ENCODE data around the gene STYXL1.
"Not testable (repeated sequence)": the region's sequence is repeated elsewhere in the genome, so short reads cannot be mapped to it uniquely, and the experiment has no call there.

STYXL1 gene

GRCh38 chr7:76040126-76040525 is 7.7 kb downstream of the STYXL1 start:
- no peak for DNase-seq (ENCODE audit: low read depth in 1 of 2, low spot score in 1 of 2)

- DNase-seq (ENCODE audit: low read depth in 1 of 2, low spot score in 1 of 2): no peak
Observed at GRCh38 chr7:76037310-76037709, 10.5 kb downstream of the STYXL1 start.

DNA sequence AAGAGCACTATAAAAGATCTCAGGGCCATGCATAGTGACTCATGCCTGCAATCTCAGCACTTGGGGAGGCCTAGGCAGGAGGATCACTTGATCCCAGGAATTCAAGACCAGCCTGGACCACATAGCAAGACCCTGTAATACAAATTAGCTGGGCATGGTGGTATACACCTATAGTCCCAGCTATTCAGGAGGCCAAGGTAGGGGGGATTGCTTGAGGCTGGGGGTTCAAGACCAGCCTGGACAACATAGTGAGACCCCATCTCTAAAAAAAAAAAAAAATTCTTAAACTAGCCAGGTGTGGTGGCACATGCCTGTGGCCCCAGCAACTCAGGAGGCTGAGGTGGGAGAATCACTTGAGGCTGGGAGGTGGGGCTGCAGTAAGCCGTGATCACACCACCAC is 15.8 kb downstream of the STYXL1 start:
- DNase-seq (ENCODE audit: low read depth in 1 of 2, low spot score in 1 of 2): no peak

DNA sequence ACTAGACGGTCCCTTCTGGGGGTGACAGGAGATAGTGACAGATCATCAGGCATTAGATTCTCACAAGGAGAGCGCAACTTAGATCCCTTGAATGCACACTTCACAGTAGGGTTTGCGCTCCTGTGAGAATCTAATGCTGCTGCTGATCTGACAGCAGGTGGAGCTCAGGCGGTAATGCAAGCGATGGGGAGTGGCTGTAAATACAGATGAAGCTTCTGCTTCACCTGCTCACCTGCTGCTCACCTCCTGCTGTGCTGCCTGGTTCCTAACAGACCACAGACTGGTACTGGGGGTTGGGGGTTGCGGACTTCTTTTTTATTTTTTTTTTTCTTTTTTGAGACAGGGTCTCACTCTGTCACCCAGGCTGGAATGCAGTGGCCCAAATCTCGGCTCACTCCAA is 18.1 kb downstream of the STYXL1 start:
- DNase-seq (ENCODE audit: low read depth in 1 of 2, low spot score in 1 of 2): not testable (repeated sequence)

- DNase-seq (ENCODE audit: low read depth in 1 of 2, low spot score in 1 of 2): no peak
Observed at GRCh38 chr7:76023002-76023401, 24.8 kb downstream of the STYXL1 start.

DNA sequence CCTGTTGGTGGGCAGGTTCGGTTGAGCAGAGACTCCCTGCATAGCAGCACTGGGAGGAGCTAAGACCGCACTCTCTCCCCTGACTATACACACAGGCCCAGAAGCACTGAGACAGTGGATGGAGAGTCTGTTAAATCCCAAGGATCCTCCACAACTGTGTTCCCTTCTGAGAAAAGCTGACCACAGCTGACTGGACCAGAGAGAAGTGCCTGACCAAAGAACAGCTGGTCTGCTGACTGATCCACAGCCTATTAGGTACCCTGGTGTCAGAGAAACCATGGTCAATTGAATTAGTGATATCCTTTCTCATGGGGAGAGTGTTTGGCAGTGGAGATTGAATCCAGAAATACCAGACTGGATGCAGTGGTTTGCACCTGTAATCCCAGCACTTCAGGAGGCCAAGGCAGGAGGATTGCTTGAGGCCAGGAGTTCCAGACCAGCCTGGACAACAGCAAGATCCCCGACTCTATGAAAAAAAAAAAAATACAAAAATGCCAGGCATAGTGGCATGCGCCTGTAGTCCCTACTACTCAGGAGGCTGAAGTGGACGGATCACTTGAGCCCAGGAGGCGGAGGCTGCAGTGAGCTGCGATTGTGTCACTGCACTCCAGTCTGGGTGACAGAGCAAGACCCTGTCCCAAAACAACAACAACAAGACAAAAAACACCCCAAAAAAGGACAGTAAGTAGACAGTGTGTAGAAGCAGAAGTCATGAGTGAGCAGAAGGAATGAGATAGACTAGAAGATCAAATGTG is 25.6 kb downstream of the STYXL1 start:
- DNase-seq (ENCODE audit: low read depth in 1 of 2, low spot score in 1 of 2): no peak

DNA sequence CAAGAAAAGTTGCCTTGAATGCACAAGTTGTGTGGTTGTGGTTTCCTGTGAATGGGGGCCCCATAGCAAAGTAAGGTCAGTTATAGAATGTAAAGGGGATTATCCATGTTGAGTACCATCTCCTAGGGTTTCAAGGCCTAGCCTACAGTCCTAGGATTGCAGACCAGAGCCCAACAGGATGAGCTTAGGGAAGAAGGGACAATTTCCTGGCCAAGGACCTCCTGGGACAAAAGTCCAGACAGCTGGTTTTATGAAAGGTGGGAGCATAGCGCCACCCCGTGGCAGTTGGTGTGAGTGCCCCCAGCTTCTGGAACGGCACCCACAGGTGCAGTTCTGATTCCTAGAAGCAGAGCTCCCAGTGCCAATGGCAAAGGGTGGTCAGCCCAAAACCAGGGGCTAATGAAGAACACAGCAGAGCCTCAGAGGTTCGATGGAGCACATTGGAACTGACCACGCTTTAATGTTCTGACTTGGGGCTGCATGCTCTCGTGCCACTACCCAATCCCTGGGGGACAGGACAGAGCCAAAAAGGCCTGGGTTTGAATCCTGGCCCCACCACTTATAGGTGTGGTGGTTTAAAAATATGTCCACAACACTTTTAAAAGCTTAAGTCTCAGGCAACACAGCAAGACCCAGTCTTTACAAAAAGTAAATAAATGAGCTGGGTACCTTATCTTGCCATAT is 27.6 kb downstream of the STYXL1 start:
- peak; percentile 48 to 52 for DNase-seq (ENCODE audit: low read depth in 1 of 2, low spot score in 1 of 2)

DNA sequence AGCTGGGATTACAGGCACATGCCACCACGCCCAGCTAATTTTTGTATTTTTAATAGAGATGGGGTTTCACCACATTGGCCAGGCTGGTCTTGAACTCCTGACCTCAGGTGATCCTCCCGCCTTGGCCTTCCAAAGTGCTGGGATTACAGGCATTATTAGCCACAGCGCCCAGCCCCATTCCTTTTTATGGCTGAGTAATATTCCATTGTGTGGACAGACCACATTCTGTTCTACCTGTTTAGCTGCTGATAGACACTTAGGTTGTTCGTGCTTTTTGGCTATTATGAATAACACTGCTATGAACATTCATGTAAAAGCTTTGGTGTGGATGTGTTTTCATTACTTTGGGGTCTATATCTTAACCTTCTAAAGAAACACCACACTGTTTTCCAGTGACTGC is 29.3 kb downstream of the STYXL1 start:
- not testable (repeated sequence) for DNase-seq (ENCODE audit: low read depth in 1 of 2, low spot score in 1 of 2)

DNA sequence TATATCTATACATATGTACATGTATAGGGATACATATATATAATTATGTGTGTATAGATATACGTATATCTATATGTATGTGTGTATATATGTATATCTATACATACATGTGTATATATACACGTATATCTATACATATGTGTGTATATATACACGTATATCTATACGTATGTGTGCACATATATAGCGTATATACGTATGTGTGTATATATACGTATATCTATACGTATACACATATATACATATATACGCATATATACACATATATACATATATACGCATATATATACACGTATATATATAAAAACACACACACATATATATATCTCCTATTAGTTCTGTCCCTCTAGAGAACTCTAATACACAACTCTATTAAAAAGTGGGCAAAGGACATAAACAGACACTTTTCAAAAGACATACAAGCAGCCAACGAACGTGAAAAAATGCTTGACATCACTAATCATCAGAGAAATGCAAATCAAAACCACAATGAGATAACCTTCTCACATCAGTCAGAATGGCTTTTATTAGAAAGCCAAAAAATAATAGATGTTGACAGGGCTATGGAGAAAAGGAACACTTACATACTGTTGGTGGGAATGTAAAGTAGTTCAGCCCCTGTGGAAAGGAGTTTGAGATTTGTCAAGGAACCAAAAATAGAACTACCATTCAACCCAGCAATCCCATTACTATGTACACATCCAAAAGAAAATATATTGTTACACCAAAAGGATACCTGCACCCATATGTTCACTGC is 31.4 kb downstream of the STYXL1 start:
- no peak for DNase-seq (ENCODE audit: low read depth in 1 of 2, low spot score in 1 of 2)

DNA sequence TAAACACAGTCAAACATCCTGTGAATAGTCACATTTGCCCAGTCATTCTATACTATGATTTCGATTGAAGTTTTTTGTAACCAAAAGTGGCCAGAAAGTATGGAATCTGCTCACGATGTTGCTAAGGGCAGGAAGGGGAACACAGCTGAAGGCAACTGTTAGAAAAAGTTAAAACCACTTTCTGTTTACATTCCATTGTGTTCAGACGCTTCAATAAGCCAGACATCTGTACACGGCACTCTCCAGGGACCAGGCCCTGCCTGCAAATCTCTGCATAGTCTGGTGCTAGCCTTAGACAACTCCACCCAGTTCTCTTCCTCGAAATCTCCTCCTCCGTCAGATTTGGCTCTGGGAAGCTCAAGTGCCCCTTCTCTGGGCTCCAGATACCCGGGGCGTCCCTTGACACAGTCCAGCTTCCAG is 36.3 kb downstream of the STYXL1 start:
- no peak for DNase-seq (ENCODE audit: low read depth in 1 of 2, low spot score in 1 of 2)

- DNase-seq (ENCODE audit: low read depth in 1 of 2, low spot score in 1 of 2): no peak
Observed at GRCh38 chr7:76009672-76010600, 37.9 kb downstream of the STYXL1 start.

DNA sequence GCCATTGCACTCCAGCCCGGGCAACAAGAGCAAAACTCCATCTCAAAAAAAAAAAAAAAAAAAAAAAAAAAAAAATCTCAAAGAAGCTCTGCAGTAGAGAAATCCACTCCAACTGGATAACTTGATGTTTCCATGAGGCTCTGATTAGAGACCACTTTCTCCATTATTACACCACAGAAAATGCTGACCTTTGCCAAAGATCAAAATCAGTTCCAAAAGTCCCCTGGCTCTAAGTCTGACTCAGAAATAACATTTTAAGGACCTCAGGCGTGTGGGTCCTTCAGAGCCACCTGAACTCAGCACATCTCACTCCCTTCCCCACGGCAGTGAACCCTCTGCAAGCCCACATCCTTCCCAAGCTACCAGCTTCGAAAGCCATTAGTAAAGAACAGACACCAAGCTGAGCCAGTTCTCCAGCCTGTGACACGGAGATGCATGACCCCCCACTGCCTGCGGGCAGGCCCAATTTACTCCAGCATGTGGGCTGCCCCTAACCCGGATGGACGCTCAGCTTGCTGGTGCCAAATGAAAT is 39.6 kb downstream of the STYXL1 start:
- DNase-seq (ENCODE audit: low read depth in 1 of 2, low spot score in 1 of 2): no peak

- DNase-seq (ENCODE audit: low read depth in 1 of 2, low spot score in 1 of 2): not testable (repeated sequence)
Observed at GRCh38 chr7:76005004-76005403, 42.8 kb downstream of the STYXL1 start.

DNA sequence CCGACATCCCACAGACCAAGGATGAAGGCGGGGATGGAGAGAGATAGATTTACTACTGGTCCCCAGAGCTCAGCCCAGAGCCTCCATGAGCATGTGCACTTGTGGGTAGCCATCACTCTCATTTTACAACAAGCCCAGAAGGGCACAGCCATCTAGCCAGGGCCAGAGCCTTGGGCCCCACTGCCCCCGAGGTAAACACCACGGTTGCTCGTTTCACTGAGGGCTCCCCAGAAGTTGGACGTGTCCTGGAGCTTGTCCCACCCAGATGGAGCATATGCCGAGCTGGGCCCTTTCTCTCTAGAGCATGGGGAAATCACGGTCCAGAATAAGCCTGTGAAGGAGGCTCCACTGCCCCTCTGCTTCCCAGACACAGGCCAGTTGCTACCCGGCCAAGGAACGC is 44.4 kb downstream of the STYXL1 start:
- DNase-seq (ENCODE audit: low read depth in 1 of 2, low spot score in 1 of 2): no peak

GRCh38 chr7:76002822-76003221 is 45.0 kb downstream of the STYXL1 start:
- DNase-seq (ENCODE audit: low read depth in 1 of 2, low spot score in 1 of 2): no peak

GRCh38 chr7:76002139-76002538 is 45.7 kb downstream of the STYXL1 start:
- no peak for DNase-seq (ENCODE audit: low read depth in 1 of 2, low spot score in 1 of 2)

GRCh38 chr7:76000566-76000965 is 47.2 kb downstream of the STYXL1 start:
- DNase-seq (ENCODE audit: low read depth in 1 of 2, low spot score in 1 of 2): no peak

DNA sequence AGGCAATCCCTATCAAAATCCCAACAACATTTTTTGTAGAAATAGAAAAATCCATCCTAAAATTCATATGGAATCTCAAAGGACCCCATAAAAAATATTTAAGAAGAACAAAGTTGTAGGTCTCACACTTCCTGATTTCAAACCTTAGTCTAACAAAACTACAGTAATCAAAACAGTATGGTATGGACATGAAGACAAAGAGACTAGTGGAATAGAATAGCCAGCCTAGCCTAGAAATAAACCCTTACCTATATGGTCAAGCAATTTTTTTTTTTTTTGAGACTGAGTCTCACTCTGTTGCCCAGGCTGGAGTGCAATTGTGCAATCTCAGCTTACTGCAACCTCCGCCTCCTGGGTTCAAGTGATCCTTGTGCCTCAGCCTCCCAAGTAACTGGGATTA is 49.8 kb downstream of the STYXL1 start:
- DNase-seq (ENCODE audit: low read depth in 1 of 2, low spot score in 1 of 2): no peak

GRCh38 chr7:75996476-75996875 is 51.3 kb downstream of the STYXL1 start:
- no peak for DNase-seq (ENCODE audit: low read depth in 1 of 2, low spot score in 1 of 2)

DNA sequence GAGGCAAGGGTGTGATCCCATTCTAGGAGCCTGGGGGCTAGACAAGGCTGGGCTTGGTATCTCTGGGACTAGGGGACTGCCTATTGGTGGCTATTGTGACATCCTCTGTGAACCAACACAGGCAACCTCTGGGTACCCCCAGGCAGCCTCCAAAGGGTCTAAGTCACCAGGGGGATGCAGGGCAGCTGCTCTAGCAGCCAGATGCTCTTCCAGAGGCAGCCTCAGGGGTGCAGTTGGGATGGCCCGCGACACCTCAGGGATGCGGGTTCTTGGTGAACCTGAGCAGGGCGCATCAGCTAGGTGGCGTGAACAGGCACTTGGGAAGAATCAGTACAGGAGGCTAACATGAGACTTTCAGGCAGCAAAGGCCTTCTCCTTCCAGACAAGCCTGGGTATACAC is 51.8 kb downstream of the STYXL1 start:
- DNase-seq (ENCODE audit: low read depth in 1 of 2, low spot score in 1 of 2): no peak

DNA sequence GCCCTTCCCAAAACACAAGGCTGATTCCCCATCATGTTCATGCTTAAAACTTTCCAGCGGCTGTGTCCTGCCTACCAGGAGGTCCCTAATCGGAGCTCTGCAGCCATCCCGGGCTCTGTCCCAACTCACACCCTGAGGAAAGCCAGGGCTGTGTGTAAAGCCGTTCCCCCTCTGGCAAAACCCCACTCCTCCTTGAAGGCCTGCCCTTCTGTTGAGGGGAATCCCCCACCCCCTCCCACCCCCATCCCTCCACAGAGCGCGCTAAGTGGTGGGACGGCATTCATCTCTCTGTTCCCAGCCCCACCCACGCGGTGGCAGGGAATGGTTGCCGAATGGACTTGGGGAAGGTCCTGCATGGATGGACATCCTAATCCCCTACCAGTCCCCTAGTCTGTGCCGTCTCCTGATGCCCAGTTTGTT is 52.7 kb downstream of the STYXL1 start:
- no peak for DNase-seq (ENCODE audit: low read depth in 1 of 2, low spot score in 1 of 2)
